ENCODE measurements around the gene PARVB. TPM values are rescaled to one million over a fixed set of nuclear protein-coding genes. Genes with fewer than 3 reads are reported as not detected.

The PARVB gene
- total and polyA plus RNA-seq, 2 of the 8 experiments (the other 6 are each of a cell fraction or from before 2014, with no cell fraction given), result 14.5 to 18.6 TPM

DNA sequence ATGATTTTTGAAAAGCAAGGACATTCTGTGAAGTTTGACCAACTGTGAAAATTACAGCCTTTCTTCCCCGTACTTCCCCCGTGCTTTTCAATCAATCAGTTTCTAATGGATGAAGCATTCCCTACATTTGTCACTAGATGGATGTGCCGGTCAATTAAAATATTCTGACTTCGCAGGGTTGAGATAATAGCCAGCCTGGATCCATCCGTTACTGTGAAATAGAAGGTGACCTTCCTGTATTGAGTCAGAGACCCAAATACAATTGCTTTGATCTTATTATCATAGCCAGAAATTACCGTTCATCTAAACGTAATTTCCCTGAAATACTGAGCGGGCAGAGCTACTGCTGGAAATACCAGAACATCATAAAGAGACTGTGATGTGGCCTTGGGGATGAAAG is 21.1 kb upstream of the PARVB start (continued):
- TF ChIP-seq SP4 (IDR thresholded peaks at IDR 0.05; ENCODE audit: low read length) (no peak), CREB1 (IDR thresholded peaks at IDR 0.05) (no peak), SP2 (IDR thresholded peaks at IDR 0.05; ENCODE audit: low read length) (no peak), CBX8 (IDR thresholded peaks at IDR 0.05; ENCODE audit: borderline replicate concordance, low read depth, low read length) (no peak), JUN (IDR thresholded peaks at IDR 0.05; ENCODE audit: low read depth, low read length) (no peak)
